H54 (cell line): ENCODE data around the gene TMEM255B.

Source experiments
- DNase-seq: peaks from one replicate; pipeline ENCODE4 v3.0.0; 2011; ENCODE audit warnings: low spot score, mixed read lengths; ENCODE audit not compliant: insufficient read length
- FAIRE-seq: peaks from 3 replicates; lab custom pipeline; 2011; peaks lifted over from hg19 to GRCh38; lab: Jason Lieb, UNC
- POLR2A ChIP-seq: IDR thresholded peaks from 2 replicates; pipeline ENCODE4 v1.6.1; 2011; ENCODE audit warnings: low read depth, mild to moderate bottlenecking, low read length

The TMEM255B gene

GRCh38 chr13:113812178-113813040, 53.4 kb downstream of the TMEM255B start:
- no peak for DNase-seq
- TF ChIP-seq POLR2A, result no peak
- FAIRE-seq, result no peak

DNA sequence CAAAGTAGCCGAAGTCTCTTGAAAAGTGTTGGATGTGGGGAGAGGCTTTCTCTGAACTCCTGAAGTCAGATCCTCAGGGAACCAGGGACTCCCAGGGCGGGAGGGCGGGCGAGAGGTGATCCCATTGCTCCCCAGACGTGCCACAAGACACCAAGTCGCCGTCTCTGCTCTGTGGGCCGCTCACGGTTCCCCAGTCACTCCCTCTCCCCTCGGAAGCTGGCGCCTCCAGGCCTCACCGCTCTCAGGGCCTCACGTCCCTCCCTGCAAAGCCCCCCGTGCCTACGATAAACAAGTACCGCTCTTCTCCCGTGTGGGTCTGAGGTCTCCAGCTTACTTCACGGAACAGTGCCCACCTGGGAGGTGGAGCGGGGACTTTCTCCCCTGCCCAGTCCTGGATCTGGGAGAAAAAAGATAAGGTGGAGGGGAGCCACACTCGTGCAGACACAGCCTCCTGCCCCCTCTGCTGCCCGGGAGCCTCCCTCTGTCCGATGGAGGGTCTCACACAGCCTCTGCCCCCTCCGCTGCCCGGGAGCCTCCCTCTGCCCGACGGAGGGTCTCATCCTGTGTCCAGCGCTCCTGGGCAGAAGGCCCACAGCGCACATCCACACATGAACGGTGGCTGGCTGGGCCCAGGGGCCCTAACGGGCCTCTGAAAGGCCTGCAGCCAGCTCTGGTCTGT, 54.2 kb downstream of the TMEM255B start:
- no peak for TF ChIP-seq POLR2A
- no peak for DNase-seq
- FAIRE-seq, result no peak

DNA sequence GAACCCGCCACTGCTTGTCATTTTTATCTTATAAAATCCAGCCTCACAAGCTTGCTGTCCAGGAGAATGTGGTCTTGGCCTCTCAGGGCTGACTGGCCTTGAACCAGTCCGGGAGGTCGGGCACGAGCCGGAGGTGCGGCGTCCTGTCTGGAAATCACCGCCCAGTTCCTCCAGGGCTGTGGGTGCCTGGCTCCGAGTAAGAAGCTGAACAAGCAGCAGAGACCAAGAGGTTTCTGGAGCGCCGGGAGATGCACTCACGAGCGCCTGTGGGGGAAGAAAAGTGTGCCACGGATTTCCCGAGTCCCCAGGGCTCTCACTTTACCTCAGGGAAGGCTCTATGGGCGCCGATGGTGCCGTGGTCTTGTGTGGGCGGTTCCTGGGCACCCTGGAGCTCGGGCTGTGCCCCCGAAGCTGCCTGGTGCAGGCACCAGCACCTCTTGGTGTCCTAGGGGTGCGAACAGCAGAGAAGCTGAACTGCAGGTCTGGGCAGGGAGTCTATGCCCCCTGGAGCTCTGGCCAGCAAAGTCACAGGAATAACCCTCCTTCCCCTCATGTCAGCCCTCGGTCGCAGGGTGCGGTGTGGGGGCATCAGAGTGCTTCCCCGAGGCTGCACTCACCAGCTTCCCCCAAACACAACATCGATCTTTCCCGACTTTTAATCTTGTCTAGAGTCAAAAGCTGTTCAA, 54.9 kb downstream of the TMEM255B start:
- no peak for TF ChIP-seq POLR2A
- no peak for FAIRE-seq
- DNase-seq, result no peak

- TF ChIP-seq POLR2A, result no peak
- DNase-seq (no peak), FAIRE-seq (no peak)
Measured at GRCh38 chr13:113814435-113814821, 55.4 kb downstream of the TMEM255B start.

- no peak for TF ChIP-seq POLR2A
- no peak for DNase-seq
- no peak for FAIRE-seq
Measured at GRCh38 chr13:113815151-113816058, 56.4 kb downstream of the TMEM255B start.

GRCh38 chr13:113816254-113816929, 57.4 kb downstream of the TMEM255B start:
- DNase-seq, result no peak
- no peak for TF ChIP-seq POLR2A
- FAIRE-seq, result peak; percentile 52

DNA sequence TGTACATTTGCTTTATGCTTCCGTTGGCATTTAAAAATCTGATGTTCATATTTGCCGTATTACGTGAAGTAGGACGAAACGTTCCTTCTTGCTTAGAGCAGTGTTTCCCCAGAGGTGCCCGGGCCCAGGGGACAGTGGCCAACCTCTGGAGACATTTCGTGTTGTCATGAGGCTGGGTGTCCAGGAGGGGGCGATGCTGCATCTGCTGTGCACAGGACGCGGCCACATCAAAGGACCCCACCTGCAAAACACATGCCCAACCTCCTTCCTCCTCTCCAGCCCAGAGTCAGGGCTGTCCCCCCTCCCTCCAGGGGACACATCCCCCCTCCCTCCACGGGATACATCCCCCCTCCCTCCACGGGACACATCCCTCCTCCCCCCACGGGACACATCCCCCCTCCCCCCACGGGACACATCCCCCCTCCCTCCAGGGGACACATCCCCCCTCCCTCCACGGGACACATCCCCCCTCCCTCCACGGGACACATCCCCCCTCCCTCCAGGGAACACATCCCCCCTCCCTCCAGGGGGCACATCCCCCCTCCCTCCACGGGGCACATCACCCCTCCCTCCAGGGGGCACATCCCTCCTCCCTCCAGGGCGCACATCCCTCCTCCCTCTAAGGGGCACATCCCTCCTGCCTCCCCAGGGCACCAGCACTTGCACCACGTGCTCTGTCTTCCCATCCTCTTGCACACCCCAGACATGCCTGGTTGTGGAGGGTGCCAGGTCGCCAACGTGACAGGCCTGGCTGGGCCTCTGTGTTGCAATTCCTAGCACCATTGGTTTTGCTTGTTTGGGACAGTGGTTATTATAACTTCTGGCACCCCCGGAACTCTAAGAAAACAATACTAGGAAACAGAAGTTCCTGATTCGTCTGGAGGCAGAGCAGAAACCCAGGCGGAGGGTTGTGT, 58.2 kb downstream of the TMEM255B start:
- peak; percentile 87 for DNase-seq
- peak; percentile 81 for FAIRE-seq
- no peak for TF ChIP-seq POLR2A

- FAIRE-seq, result no peak
- no peak for DNase-seq
- TF ChIP-seq POLR2A, result no peak
Measured at GRCh38 chr13:113817860-113818691, 59.0 kb downstream of the TMEM255B start.

GRCh38 chr13:113818700-113819295, 59.8 kb downstream of the TMEM255B start:
- FAIRE-seq (no peak), DNase-seq (no peak)
- no peak for TF ChIP-seq POLR2A

DNA sequence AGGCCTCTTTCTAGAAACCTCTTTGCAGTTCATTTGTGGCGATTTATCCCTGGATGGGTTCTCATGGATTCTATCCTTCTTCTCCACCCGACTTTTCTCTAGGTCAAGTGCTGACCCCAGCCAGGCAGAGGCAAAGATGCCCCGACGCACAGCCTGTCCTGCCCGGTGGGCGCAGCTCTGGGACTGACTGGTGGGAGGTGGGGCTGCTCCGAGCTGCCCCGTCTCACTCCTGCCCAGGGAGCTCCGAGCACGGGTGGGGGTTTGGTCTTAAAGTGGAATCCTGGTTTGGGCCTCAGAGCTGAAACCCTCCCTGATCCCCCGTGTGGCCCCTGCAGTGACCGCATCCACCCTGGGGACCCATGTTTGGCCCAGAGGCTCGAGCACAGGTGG, 60.3 kb downstream of the TMEM255B start:
- DNase-seq (no peak), FAIRE-seq (no peak)

More for the DNA sequence above, 60.3 kb downstream of the TMEM255B start:
- TF ChIP-seq POLR2A, result no peak
